ENCODE results near the gene NTN1.

DNA sequence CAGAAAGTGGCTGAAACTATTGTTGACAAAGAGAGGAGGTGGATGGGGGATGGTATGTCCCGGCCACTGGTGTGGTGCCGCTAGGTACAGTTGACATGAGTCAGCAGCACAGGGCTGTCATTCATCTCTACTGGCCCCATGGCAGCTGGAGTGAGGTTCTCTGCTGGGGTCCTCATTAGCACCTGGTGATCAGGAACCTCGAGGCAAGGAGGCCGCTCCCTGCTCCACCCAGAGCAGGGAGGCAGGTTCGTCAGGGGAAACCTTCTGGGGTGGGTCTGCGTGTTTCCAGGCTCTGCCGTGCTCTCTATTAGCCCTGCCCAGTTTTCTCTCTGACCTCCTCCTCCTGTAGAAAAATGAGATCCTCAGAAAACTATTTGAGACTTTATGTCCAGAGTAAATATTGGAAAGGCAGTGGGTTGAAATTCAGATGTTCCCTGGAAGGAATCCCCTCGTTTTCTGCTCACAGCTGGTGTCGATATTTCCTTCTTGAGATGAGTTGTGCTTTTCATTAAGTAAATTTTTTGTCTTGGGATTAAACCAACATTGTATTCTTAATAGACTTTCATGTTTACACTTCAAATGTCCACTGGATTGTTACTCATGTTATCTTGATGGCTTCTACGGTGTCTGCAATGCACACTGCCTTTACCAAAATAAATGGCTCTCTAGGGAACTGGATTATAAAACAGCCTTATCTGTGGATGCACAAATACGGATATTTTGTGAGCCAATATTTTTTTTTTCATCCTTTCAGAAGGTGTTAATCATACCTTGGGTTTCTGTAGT, 7.1 kb downstream of the NTN1 start:
- TF ChIP-seq, protein P1, sequence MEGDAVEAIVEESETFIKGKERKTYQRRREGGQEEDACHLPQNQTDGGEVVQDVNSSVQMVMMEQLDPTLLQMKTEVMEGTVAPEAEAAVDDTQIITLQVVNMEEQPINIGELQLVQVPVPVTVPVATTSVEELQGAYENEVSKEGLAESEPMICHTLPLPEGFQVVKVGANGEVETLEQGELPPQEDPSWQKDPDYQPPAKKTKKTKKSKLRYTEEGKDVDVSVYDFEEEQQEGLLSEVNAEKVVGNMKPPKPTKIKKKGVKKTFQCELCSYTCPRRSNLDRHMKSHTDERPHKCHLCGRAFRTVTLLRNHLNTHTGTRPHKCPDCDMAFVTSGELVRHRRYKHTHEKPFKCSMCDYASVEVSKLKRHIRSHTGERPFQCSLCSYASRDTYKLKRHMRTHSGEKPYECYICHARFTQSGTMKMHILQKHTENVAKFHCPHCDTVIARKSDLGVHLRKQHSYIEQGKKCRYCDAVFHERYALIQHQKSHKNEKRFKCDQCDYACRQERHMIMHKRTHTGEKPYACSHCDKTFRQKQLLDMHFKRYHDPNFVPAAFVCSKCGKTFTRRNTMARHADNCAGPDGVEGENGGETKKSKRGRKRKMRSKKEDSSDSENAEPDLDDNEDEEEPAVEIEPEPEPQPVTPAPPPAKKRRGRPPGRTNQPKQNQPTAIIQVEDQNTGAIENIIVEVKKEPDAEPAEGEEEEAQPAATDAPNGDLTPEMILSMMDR (IDR thresholded peaks at IDR 0.05; ENCODE audit: insufficient read depth, low read length, poor library complexity, severe bottlenecking): no peak
- no peak for TF ChIP-seq EZH2phosphoT487 (conservative IDR thresholded peaks at IDR 0.05; ENCODE audit: low read length)

Data from SU-DHL-6 (cell line).